GM18526 (cell line): ENCODE results near the gene OR9K2.

ENCODE experiments used
- POLR2A ChIP-seq: IDR thresholded peaks from 3 replicates; pipeline ENCODE4 v1.6.1; 2011; ENCODE audit not compliant: insufficient read length; ENCODE audit errors: extremely low read depth

OR9K2 gene, protein sequence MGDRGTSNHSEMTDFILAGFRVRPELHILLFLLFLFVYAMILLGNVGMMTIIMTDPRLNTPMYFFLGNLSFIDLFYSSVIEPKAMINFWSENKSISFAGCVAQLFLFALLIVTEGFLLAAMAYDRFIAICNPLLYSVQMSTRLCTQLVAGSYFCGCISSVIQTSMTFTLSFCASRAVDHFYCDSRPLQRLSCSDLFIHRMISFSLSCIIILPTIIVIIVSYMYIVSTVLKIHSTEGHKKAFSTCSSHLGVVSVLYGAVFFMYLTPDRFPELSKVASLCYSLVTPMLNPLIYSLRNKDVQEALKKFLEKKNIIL

GRCh38 chr12:55126106-55126505 is at the start of gene OR9K2:
TSS of gene OR9K2 (plus strand) at chr12:55126406. CDS start at chr12:55129835, 3,429 bp downstream.
- TF ChIP-seq POLR2A = no peak

DNA sequence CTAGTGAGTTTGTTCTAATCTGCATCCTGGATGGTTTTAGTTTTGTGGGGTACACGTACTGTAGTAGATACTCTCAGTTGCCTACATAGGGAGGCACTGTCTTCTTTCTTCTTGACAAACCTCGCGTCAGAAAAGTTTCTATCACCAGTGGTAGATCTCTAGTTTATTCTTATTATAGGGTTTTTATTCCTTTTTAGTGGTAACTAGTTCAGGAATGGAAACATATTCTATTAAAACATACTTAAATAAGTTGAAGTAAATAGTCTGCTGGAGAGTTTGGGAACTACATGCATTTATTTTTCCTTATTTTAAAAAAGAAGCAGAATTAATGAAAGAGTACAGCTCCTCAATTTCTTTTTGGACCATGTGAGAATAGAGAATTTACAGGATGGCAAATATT is 33.6 kb upstream of the OR9K2 start:
- TF ChIP-seq POLR2A = no peak

DNA sequence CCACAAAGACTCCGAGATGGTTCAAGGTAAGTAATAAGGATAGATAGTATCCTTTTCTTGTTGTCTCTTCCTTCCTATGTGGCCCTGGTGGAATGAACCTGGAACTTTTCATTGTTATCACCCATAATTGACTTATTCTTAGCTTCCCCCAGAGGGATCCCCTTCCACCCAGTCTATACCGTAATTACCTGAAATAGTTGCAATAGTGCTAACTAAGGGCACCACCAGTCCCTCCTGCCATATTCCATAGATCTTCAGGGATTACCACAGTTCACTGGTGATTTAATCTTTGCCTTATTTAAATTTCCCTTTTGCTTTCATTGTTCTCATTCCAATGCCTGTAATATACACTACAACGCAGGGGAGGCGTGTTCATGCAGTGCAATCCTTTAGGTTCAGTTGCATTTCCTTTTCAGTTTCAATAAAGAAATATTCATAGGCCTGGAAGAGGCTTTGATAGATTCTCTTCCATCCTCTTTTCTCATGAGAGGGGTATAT is 13.8 kb upstream of the OR9K2 start:
- no peak for TF ChIP-seq POLR2A

DNA sequence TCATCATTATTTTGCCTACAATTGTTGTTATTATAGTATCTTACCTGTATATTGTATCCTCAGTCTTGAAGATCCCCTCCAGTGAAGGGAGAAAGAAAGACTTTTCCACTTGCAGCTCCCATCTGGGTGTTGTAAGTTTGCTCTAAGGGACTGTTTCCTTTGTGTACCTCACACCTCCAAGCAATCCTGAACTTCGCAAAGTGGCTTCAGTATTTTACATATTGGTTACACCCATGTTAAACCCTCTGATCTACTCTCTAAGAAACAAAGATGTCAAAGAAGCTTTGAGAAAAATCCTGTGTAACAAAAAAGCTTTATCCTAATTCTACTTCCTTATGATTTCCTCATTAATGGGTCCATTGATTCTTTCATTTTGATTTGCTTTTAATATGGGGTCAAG is 10.1 kb upstream of the OR9K2 start:
- TF ChIP-seq POLR2A = no peak

DNA sequence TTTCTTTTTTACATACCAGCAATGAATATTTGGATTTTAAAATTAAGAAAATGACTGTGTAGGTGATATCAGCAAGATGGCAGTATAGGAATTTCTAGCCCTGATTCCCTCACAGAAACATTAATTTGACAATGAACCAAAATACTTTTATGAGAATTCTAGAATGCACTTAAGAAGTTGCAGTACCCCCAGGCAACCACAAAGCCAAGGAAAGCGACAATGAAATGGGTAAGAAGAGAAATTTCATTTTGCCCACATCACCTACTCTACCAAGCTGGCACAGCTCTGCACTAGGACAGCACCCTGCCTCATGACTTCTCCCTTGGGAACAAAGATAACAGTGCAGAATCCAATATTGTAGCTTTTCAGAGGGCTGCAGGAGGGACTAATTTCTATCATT is 6.6 kb downstream of the OR9K2 start:
- TF ChIP-seq POLR2A = no peak

- TF ChIP-seq POLR2A = no peak
These were observed 16.7 kb downstream of the OR9K2 start for GRCh38 chr12:55142669-55143565.

DNA sequence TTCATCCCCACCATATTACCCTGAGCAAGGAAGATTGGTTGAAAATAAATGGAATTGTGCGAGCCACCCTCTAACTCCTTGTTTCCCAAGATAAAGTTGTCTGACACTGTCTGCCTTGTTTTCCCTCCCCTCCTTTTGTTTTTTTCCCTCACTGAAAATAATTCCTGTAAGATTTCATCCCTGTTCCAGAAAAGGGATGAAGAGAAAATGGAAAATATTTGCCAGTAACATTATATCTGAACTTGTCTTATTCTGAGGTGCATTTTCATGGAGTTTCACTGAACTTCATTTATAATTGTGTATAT is 17.3 kb downstream of the OR9K2 start:
- TF ChIP-seq POLR2A = no peak

GRCh38 chr12:55171445-55171844 is 45.2 kb downstream of the OR9K2 start:
- no peak for TF ChIP-seq POLR2A

DNA sequence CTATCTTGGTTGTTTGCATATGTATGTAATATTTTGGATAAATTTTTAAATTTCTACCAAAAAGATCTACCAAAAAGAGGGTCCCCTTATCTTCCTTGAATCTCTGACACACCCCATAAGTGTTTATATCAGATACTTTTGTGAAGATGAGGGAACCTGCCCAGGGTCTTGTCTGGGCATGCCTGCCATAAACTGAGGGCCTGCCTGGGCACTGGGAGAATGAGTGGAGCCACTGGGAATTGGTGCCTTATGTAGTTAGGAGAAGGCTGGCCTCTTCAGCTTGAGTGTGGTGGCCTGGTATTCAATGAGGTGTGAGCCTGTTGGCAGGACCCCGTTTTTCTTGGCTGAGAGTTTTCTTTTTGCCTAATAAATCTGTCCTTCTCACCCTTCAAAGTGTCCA is 46.5 kb downstream of the OR9K2 start:
- TF ChIP-seq POLR2A = no peak

GRCh38 chr12:55173456-55173855 is 47.2 kb downstream of the OR9K2 start:
- TF ChIP-seq POLR2A = no peak
